NB4 (cell line): ENCODE data around the gene TMPRSS13.

ENCODE experiments used
- CTCF ChIP-seq: IDR thresholded peaks from one replicate; pipeline ENCODE4 v1.5.1; 2012; ENCODE audit warnings: low read depth, low read length
- MAX ChIP-seq: IDR thresholded peaks from 2 replicates; pipeline ENCODE4 v1.6.1; 2011; ENCODE audit warnings: low read depth, low read length

- TF ChIP-seq CTCF (no peak), MAX (no peak)
Observed at GRCh38 chr11:117908109-117908895, 20.9 kb downstream of the TMPRSS13 start.
